NCI-H187 treated with DMSO at 0.1 percent for 48 hours (cell line): ENCODE measurements around the gene PITRM1.
A peak's percentile ranks its signal among the peaks of the same experiment; 100 is the strongest.
"Not testable (repeated sequence)": the region's sequence is repeated elsewhere in the genome, so short reads cannot be mapped to it uniquely, and the experiment has no call there.

ENCODE experiments used
- DNase-seq: peaks from one replicate; lab custom pipeline; 2025; lab: John Stamatoyannopoulos, UW

The PITRM1 gene, protein sequence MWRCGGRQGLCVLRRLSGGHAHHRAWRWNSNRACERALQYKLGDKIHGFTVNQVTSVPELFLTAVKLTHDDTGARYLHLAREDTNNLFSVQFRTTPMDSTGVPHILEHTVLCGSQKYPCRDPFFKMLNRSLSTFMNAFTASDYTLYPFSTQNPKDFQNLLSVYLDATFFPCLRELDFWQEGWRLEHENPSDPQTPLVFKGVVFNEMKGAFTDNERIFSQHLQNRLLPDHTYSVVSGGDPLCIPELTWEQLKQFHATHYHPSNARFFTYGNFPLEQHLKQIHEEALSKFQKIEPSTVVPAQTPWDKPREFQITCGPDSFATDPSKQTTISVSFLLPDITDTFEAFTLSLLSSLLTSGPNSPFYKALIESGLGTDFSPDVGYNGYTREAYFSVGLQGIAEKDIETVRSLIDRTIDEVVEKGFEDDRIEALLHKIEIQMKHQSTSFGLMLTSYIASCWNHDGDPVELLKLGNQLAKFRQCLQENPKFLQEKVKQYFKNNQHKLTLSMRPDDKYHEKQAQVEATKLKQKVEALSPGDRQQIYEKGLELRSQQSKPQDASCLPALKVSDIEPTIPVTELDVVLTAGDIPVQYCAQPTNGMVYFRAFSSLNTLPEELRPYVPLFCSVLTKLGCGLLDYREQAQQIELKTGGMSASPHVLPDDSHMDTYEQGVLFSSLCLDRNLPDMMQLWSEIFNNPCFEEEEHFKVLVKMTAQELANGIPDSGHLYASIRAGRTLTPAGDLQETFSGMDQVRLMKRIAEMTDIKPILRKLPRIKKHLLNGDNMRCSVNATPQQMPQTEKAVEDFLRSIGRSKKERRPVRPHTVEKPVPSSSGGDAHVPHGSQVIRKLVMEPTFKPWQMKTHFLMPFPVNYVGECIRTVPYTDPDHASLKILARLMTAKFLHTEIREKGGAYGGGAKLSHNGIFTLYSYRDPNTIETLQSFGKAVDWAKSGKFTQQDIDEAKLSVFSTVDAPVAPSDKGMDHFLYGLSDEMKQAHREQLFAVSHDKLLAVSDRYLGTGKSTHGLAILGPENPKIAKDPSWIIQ

DNA sequence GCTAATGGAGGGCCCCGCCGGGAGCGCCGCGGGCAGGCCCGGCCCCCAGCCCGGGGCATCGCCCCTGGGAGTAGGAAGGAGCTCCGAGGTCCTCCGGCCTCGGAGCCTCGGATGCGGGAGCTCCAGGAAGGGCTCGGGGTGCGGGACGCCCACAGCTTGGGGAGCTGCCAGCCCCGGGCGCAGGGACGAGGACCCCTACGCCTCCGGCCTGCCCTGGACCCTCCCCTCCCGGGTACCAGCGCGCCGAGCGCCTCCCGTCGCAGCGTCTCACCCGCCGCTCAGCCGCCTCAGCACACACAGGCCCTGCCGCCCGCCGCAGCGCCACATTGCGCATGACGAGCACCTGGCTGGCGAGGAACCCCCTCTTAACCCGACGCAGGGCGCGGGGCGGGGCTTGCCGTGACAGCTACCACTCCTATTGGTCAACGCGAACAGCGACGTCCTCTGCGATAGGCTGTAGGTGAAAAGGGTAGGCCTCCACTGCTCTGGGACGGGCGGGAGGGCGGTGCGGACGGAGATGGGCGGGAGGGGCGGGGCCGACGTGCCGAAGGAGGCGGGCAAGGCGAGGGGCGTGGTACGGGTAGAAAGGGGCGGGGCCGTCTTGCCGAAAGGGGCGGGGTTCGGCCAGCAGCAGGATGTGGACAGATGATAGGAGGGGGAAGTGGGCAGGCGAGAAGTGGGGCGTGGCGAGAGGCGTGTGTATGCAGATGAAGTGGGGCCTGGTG is at the start of gene PITRM1:
PITRM1 (minus strand) TSS at position 337 of the 725 bp plus-strand sequence; CDS start at position 327, 10 bp downstream.
- peak; percentile 96 for DNase-seq

DNA sequence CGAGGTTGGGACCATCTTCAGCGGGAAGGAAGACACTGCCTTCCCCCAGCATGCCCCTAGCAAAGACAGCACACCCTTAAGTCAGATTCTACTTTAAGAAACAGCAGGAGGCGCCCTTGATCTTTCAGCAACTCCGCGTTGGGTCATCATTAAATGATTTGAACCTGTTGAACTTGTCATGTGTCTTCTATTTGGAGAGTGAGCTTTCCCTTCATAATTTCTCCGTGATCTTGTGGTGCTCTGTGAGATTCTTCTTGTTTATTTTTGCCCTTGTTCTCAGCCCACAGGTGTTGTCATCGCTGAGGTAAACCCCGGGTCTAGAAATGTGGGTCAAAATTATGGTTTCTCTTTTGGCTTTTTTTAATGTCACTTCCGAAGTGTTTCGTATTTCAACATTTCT is 49.5 kb upstream of the PITRM1 start:
- no peak for DNase-seq

DNA sequence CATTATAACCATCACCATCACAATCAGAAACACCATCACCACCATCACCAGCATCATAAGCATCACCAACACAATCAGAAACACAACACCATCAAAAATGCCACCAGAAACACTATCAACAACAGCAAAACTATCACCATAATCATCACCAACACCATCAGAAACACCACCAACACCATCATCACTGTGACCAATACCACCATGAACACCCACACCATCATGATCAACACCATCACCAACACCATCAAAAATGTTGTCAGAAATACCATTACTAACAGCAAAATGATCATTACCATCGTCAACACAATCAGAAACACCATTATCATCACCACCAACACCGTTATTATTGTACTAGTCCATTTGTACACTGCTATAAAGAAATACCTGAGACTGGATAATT is 49.0 kb upstream of the PITRM1 start:
- DNase-seq: not testable (repeated sequence)

DNA sequence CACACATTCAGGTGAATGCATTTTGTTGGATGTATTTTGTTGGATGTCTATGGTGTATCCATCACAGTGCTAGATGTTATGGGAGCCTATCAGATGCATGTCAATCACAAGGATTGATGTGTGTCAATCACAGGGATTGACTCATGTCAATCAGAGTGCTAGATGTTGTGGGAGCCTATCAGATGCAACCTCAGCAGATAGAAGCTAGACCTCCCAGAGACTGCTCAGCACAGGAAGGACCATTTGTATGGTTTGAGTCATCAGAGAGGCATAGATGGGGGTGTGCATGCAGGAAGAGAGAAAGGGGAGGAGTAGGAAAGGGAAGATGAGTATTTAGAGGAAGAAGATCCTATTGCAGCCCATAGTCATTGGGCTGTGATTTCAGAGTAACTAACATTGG is 48.3 kb upstream of the PITRM1 start:
- DNase-seq: no peak

DNA sequence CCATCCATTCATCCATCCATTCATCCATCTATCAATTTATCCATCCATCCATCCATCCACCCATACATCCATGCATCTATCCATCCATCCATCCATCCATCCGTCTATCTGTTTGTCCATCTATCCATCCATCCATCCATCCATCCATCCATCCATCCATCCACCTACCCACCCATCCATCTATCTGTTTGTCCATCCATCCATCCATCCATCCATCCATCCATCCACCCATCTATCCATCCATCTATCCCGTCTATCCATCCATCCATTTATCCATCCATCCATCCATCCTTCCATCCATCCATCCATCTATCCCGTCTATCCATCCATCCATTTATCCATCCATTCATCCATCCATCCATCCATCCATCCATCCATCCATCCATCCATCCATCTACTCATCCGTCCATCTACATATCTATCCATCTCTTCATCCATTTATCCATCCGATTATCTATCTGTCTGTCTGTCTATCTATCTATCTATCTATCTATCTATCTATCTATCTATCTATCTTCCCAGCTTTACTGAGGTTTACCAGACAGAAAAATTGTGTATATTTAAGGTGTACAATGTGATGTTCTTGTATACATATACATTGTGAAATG is 46.5 kb upstream of the PITRM1 start:
- DNase-seq: not testable (repeated sequence)

DNA sequence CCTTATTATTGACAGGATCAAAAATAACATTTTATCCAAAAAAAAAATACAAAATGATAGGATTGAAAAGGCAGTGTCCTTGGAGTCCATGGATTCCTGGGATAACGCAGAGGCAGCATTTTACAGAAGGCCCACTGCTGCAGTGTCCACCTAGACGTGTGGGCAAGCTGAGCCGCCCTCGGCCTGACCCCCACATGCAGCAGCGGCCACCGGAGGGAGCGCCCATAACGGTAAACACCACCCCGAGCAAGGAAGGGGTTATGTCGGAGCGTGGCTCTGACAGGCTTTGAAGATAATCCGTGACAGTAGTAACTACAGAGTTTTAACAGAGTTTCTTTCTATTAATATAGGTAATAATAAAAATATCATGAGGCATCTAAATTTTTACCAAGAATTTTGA is 45.3 kb upstream of the PITRM1 start:
- DNase-seq: no peak

DNA sequence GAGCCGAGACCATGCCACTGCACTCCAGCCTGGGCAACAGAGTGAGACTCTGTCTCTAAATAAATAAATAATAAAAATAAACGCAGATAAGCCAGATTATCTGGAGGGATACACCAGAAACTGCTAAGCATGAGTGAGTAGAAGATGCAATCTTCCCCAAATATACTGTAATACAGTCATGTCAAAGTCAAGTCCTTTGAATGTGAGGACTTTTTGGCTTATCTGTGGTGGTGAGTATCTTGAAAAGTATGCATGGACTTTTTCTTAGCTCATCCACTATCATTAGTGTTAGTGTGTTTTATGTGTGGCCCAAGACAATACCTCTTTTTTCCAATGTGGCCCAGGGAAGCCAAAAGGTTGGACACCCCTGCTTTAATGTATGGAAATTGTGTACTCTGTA is 44.7 kb upstream of the PITRM1 start:
- DNase-seq: no peak

DNA sequence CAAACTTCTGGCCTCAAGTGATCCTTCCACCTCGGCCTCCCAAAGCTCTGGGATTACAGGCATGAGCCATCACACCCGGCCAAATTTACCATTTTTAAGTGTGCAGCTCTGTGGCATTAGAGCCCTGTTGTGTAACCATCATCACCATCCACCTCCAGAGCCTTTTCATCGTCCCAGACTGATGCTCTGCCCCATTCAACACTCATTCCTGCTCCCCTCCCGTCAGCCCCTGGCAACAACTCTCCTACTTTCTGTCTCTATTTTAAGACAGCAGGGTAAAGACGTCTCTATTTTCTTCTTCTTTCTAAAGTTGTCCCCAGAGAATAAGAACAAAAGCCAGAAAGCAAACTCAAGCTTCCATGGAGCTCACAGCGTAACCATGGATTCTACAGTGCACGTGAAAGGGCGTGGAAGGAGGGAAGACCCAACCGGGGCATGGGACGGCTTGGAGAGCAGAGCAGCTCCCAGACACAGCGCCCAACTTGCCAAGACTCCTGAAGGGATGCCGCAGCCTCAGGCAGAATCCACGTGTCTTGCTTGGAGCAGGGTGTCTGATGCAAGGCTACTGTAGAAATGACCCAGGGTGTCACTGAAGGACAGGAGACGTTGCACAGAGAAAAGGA is 42.7 kb upstream of the PITRM1 start:
- no peak for DNase-seq

DNA sequence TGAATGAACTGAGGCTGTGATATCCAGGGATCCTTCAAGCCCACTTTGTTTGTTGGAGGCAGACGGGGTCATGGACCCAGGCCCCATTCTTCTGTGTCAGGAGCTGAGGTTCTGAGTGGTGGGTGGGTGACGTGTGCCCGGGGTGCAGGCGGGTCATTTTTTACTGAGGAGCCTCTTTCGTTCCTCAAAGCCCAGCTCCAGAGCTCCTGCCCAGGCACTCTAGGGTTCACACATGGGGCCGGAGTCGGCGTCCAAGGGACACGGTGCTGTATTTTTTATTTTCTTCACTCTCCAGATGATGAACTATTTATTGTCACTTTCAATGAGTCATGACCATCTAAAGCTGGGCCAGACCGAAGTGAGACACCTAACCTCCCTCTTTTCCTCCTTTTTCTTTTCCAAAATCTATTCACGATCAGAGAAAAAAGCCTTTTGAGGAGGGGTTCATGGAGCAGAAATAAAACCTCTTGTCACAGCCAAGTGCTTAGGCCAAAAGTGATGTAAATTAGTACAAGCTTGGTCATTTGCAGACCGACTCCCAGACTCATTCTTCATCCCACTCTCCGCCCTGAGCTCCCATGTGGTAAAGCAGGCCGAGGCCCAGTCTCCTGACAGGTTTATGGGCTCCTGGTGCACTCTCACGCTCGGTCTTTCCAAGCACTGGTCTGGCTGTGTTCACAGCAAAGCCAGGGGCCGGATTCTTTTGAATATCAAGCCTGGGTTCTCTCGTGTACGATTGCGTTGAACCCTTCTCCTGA is 41.4 kb upstream of the PITRM1 start:
- no peak for DNase-seq

DNA sequence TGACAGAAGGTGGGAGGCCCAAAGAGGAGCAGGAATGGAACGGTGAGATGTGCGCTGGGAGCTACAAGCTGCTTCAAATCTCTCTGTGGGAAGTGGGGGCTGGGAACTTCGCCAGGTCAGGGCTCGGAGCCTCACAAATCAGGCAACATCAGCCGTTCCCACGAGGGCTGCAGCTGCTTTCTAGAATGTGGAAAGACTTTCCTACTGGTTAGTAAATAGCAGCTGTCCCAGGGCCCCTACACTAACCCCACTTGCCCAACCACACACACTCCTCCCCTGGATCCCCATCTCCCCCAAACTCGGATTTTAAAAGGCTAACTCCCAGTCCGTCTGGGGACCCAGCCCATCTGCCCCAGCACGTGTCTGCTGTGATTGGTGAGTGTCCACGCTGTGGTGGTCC is 40.6 kb upstream of the PITRM1 start:
- no peak for DNase-seq

DNA sequence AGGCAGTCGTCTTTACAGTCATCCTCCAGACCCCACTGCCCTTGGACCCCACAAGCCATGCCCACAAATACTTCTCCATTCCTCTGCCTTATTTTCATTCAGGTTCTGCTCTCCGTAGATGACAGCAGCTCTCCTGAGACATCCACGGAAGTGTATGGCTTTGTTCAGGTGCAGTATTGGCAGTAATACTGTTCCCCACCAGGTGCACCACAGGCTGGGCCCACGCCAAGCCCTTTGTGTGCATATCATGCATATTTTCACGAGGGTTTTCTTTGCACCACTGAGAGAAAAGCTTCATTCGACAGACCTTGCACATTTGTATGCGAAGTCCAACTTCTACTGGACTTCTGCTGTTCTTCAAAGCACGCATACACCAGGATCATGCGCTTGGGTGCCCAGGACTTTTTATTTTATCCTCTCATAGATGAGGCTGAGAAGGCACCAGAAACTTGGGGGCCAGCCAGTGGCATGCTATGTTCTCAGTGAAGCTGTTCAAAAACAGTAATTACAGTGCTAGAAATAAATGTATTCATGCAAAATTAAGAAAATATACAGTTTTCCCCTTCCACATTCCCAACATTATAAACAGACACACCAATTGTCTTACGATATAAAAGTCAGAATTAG is 37.8 kb upstream of the PITRM1 start:
- no peak for DNase-seq

DNA sequence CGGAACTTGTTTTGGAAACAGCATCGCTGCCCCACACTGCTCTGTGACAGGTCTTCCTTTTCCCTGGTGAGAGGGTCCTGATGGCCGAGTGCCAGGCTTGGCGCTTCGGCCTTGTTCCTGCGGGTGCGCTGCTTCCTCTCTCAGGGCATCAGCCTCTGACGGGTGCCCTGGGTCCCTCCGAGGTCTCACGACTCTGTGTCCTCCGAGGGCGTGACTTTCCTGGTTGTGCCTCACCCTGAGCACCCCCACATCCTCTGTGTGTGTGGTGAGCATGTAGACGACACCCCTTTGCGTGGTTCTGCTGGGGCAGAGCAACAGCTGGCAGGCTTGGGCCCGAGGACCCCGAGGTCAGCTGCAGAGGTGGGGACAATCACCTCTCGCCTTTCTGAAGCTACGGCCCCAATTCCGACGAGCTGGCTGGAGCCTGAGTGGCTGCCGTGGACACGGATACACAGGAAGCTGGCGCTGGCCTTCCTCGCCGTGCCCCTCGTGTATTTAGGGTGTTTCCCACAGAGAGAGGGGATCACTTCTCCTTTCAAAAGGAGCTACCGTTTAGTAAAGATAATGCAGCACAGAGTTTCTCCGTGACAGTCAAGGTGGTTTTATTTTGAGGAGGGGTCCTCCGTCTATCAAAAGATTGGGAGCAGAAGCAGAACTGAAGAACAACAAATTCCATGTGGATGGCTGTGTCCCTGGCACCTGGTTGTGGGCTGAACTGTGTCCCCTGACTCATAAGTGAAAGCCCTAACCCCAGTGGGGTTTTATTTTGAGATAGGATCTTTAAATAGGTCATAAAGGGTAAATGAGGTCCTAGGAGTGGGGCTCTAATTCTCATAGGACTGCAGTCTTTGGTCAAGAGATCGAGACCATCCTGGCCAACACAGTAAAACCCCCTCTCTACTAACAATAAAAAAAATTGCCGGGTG is 36.2 kb upstream of the PITRM1 start:
- DNase-seq: no peak

DNA sequence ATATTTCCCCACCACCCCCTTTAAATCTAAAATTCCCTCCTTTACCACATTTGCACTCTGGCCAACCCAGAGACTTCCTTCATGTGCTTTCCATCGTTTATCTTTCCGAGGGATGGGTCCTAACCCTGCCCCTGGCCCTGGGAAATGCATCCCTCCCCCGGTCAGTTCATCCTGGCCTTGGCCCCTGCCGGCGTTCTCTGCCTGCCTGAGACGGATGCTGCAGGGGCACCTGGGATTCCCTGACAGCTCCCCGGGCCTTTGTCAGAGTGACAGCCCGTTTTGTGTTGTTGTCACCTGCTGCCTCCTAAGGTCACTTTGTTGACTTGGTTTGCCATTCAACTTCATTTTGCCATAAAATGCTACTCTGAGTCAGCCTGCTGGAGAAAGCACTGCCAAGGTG is 34.8 kb upstream of the PITRM1 start:
- no peak for DNase-seq

DNA sequence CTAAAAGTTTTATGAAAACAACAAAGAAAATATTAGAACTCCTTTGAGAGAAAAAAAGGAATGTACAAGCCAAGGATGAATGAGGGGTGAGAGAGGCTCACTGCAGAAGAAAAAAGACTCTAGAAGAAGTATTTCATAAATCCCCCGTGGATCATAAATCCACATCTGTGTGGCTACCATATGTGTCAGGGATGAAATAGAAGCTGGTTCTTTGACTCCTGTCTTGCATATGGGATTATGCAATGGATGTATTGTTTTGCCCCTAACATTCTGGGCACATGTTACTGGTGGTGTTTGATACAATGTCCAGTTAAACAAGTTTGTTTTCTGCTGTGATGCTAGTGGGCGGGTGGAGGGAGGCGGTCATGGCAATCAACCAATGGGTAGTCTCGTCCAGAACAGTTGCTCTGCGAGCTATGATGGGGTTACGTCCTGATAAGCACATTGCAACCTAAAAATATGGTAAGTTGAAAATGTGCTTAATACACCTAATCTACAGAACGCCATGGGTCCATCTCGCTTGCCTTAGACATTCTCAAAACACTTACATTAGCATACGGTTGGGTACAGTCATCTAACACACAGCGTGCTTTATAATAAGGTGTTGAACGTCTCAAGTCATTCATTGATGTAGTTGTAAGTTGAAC is 34.1 kb upstream of the PITRM1 start:
- no peak for DNase-seq

DNA sequence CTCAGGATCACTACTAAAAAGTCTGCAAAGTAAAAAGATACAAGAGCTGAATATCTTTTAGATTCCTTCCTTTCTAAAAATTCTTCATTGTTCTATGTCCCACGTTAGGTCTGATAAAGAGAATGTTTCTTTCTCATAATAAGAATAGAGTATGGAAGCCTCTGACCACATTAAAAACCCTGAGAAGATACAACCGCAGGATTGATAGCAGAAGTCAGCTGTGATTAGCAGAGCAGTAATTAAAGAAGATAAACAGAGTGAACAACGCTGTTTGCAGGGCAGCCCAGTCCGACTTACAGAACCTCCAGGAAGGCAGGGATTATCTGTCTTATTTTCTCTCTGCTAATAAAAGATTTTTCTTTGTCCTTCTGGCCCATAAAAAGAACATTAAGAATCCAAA is 31.4 kb upstream of the PITRM1 start:
- DNase-seq: no peak

DNA sequence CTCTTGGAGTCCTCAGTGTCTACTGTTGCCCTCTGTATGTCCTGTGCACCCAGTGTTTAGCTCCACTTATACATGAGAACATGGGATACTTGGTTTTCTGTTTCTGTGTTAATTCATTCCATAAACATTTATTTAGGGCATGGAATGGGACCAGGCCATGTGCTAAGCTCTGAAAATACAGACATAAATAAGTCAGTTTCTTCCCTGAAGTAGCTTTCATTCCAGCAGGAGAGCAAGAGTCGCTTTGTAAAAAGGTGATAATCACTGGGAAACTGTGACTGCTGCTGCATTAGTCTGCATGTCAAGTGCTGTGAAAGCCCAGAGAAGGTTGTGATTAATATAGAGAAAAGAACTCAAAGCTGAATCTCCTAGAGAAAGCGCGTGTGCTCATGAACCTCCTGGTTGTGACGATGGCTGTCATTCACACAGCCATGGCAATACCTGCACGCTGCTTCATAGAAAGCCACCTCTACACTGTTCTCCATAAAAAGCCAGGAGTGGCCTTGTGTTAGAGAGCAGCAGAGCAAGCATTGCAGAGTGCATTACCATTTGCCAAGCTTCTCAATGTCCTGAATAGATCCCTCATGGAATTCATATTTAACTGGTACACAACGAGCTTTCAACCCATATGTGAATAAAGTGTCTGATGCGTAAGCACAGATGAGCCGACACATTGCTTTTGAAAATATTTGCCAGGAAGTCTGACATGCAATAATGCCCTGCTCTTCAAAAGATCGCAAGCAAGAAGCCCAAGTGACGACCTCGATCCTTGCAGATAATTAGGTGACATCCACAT is 30.6 kb upstream of the PITRM1 start:
- no peak for DNase-seq

DNA sequence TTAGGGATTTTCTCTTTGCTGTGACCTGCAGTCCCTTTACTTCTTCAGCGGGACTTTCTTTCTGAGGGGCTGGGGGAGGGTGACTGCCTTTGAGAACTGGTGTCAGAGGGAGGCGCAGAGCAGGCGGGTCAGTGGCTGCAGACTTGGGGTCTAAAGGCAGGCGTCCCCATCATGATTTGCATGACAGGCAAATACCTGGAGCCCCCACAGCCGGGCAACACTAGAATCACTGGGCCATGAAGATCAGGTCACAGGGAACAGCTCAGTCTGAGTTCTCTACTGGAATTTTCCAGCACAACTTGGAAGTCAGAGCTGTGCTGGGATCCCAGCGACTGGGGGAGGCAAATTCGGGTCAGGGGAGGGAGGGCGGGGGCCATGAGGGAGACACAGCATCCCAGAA is 29.2 kb upstream of the PITRM1 start:
- DNase-seq: no peak

DNA sequence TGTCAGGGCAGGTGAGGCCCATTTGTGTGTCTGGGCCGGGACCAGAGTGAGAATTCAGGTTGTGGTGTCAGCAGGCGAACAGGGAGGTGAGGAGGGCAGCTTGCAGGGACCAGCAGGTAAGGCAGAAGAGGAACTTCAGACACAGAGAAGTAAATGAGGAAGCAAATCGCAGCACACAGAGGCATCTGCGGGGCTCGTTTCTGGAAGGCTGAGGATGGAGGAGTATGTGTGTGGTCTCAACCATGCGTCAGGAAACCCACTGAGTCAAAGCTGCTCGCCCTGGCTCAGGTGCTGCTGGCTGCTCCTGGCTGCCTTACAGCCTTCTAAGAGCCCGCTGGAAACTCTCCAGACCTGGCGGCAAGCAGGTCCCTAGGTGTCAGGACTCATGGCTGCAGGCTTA is 26.9 kb upstream of the PITRM1 start:
- DNase-seq: no peak
